Adrenal gland (tissue), 5 donors: ENCODE data around the gene LACTBL1.

ENCODE experiments used
- CTCF ChIP-seq, 6 experiments: fragments of 450-650 bp in 4 of 6; fragments of 200-600 bp in 2 of 6; sonication (generic) in 1 of 6; IDR thresholded peaks; 1 replicate in 5 of 6; 2 replicates in 1 of 6; pipeline versions ENCODE4 v1.5.1 to v1.8.0; 2016 to 2021; ENCODE audit warnings: antibody characterized with exemption in 6 of 6, mild to moderate bottlenecking in 2 of 6, moderate library complexity in 1 of 6
- POLR2A ChIP-seq, 2 donors: fragments of 450-650 bp; IDR thresholded peaks; one replicate each; pipeline ENCODE4 v1.6.1; 2017; ENCODE audit warnings: antibody characterized with exemption in 2 of 2, mild to moderate bottlenecking in 2 of 2, moderate library complexity in 1 of 2
- donor health status: DM: no; HTN: no; CAD: no.

GRCh38 chr1:22963044-22963677, 9.5 kb downstream of the LACTBL1 start:
- TF ChIP-seq CTCF (IDR thresholded peaks at IDR 0.05) (no peak), POLR2A (IDR thresholded peaks at IDR 0.05) (no peak)
